ENCODE measurements around the gene MYO18A. TPM values are rescaled to one million over a fixed set of nuclear protein-coding genes. Genes with fewer than 3 reads are reported as not detected.

The MYO18A gene
- total RNA-seq, 4 donors from 2014 or later, result 526 to 1,058 (median 835) TPM

DNA sequence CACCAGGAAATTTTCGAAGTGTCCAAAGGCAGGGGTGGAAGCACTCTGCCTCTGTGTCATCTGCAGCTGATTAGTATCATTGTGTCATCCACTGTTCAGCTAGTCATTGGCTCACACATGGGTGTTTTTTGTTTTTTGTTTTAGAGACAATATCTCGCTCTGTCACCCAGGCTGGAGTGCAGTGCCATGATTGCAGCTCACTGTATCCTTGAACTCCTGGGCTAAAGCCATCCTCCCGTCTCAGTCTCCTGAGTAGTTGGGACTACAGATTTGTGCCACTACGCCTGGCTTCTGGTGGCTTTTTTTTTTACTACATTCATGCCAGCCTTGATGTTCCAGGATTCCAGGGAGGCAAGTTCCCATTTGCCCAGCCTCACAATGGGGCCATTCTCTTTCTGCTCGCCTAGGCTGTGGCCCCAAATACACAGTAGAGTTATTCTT is 32.5 kb upstream of the MYO18A start:
- no peak for ATAC-seq

DNA sequence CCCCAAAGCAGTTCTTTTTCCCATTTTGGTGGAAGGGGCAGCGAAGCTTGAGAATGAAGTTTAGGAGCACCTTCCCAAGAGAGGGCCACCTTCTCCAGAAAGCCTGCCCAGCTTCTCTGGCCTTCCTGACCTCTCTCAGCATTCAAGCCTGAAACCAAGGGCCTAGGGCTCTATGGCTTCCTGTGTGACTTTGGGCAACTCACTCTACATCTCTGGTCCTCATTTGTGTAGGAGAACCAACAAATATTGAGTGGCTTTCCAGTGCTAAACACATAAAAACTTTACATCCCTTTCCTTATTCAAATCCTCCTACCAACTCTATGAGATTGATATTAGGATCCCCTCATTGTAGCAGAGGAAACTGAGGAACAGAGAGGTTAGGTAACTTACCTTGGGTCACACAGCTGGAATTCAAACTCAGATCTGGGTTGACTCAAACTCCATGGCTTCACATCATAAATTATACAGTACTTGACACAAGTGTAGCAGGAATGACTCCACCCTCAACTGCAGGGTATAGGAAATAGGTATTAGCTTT is 32.0 kb upstream of the MYO18A start:
- TF ChIP-seq, protein P1, sequence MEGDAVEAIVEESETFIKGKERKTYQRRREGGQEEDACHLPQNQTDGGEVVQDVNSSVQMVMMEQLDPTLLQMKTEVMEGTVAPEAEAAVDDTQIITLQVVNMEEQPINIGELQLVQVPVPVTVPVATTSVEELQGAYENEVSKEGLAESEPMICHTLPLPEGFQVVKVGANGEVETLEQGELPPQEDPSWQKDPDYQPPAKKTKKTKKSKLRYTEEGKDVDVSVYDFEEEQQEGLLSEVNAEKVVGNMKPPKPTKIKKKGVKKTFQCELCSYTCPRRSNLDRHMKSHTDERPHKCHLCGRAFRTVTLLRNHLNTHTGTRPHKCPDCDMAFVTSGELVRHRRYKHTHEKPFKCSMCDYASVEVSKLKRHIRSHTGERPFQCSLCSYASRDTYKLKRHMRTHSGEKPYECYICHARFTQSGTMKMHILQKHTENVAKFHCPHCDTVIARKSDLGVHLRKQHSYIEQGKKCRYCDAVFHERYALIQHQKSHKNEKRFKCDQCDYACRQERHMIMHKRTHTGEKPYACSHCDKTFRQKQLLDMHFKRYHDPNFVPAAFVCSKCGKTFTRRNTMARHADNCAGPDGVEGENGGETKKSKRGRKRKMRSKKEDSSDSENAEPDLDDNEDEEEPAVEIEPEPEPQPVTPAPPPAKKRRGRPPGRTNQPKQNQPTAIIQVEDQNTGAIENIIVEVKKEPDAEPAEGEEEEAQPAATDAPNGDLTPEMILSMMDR (IDR thresholded peaks at IDR 0.05 in 4 of 5, conservative IDR thresholded peaks at IDR 0.05 in 1 of 5), result no peak
- no peak for TF ChIP-seq POLR2A (IDR thresholded peaks at IDR 0.05)
- DNase-seq, result no peak
- H3K36me3 ChIP-seq, result no peaks in the 10 kb centered on the region
- no peak for ATAC-seq
- no peak overlapping the region for H3K27ac ChIP-seq
- in situ Hi-C loops (cut with MboI; ENCODE audit: low sequenced_read_pairs in 4 of 4), result no loop called here
- H3K9me3 ChIP-seq, result no peaks in the 10 kb centered on the region
- no peaks in the 10 kb centered on the region for H3K27me3 ChIP-seq
- H3K4me3 ChIP-seq, result no peak overlapping the region
- intact Hi-C loops (cut with DNase I; ENCODE audit: low total_unique reads), result no loop called here
- H3K4me1 ChIP-seq, result peaks cover 0 to 4% of the 10 kb centered on the region in 2 donors

More for the DNA sequence above, 32.5 kb upstream of the MYO18A start:
- in situ Hi-C loops (cut with MboI; ENCODE audit: low sequenced_read_pairs in 4 of 4), result no loop called here
- TF ChIP-seq, protein P1 (IDR thresholded peaks at IDR 0.05 in 4 of 5, conservative IDR thresholded peaks at IDR 0.05 in 1 of 5), result no peak
- TF ChIP-seq POLR2A (IDR thresholded peaks at IDR 0.05), result no peak
- intact Hi-C loops (cut with DNase I; ENCODE audit: low total_unique reads), result no loop called here
- H3K27me3 ChIP-seq, result no peaks in the 10 kb centered on the region
- no peak overlapping the region for H3K4me3 ChIP-seq
- H3K36me3 ChIP-seq, result no peaks in the 10 kb centered on the region
- H3K9me3 ChIP-seq, result no peaks in the 10 kb centered on the region
- DNase-seq, result no peak
- no peak overlapping the region for H3K27ac ChIP-seq
- peaks cover 0 to 4% of the 10 kb centered on the region in 2 donors for H3K4me1 ChIP-seq

DNA sequence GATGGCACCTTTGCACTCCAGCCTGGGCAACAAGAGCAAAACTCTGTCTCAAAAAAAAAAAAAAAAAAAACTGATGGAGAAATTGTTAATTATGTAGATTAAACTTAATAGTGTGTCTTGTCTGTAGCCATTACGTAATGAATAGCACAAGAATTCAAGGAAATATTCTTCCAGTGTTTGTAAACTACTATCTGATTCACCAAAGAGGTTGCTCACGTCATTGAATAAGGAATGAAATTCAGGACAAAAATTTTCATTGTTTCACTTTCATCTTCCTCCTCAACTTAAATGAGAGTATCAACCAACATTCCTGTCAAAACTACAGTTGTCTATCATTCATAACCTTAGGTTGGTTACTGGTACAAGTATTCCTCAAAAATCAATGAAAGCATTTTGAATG is 30.7 kb upstream of the MYO18A start:
- ATAC-seq, result no peak
- Histone ChIP-seq H3K9me3 (no peaks in the 10 kb centered on the region), H3K4me3 (no peak overlapping the region), H3K27me3 (no peaks in the 10 kb centered on the region), H3K4me1 (peaks cover 0 to 4% of the 10 kb centered on the region in 2 donors), H3K27ac (no peak overlapping the region), H3K36me3 (no peaks in the 10 kb centered on the region)
- TF ChIP-seq POLR2A (IDR thresholded peaks at IDR 0.05), result no peak
- TF ChIP-seq, protein P1 (IDR thresholded peaks at IDR 0.05 in 4 of 5, conservative IDR thresholded peaks at IDR 0.05 in 1 of 5), result no peak
- intact Hi-C loops (cut with DNase I; ENCODE audit: low total_unique reads), result no loop called here
- in situ Hi-C loops (cut with MboI; ENCODE audit: low sequenced_read_pairs in 4 of 4), result no loop called here
- no peak for DNase-seq

DNA sequence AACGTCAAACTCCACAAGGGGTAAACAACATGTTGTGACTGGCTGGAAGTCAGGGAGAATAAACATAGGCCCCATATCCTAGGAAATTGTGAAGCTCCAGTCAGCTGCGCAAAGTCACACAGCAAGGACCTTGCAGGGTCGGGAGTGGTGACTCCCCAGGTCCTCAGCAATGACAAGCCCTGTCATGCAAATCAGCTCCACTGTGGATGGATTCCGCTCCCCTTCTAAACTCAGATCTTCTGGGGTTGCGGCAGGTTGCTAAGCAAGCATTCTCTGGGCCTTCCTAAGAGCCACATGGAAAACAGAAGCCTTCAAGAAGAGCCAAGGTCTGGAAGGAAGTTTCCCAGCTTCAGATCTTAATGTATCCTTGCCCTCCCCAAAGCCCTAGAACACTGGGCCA is 28.9 kb upstream of the MYO18A start:
- Histone ChIP-seq H3K4me1 (no peaks in the 10 kb centered on the region), H3K27ac (no peak overlapping the region), H3K4me3 (no peak overlapping the region), H3K27me3 (no peaks in the 10 kb centered on the region), H3K9me3 (no peaks in the 10 kb centered on the region), H3K36me3 (no peaks in the 10 kb centered on the region)
- intact Hi-C loops (cut with DNase I; ENCODE audit: low total_unique reads), result no loop called here
- no peak for TF ChIP-seq POLR2A (IDR thresholded peaks at IDR 0.05)
- TF ChIP-seq, protein P1 (IDR thresholded peaks at IDR 0.05 in 4 of 5, conservative IDR thresholded peaks at IDR 0.05 in 1 of 5), result no peak
- ATAC-seq (no peak), DNase-seq (no peak)
- in situ Hi-C loops (cut with MboI; ENCODE audit: low sequenced_read_pairs in 4 of 4), result no loop called here

DNA sequence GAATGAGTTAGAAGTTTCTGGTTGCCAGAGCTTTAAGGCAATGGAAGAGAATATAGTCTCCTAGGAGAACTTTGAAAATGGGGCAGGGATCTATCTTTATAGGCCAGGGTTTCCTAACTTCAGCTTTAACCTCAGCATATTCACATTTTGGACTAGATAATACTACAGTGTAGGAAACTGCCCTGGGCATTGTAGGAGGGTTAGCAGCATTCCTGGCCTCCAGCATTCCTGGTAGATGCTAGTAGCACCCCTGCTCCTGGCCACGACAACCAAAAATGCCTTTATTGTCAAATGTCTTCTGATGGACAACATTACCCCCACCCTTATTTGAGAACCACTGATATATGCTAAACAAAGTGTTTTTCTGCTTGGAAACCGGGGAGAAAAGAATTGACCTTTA is 27.8 kb upstream of the MYO18A start:
- no peaks in the 10 kb centered on the region for H3K4me1 ChIP-seq
- ATAC-seq (no peak), DNase-seq (no peak)
- TF ChIP-seq POLR2A (IDR thresholded peaks at IDR 0.05), result no peak
- TF ChIP-seq, protein P1 (IDR thresholded peaks at IDR 0.05 in 4 of 5, conservative IDR thresholded peaks at IDR 0.05 in 1 of 5), result no peak
- intact Hi-C loops (cut with DNase I; ENCODE audit: low total_unique reads) (no loop called here), in situ Hi-C loops (cut with MboI; ENCODE audit: low sequenced_read_pairs in 4 of 4) (no loop called here)
- H3K4me3 ChIP-seq, result no peak overlapping the region
- no peaks in the 10 kb centered on the region for H3K27me3 ChIP-seq
- H3K36me3 ChIP-seq, result no peaks in the 10 kb centered on the region
- no peak overlapping the region for H3K27ac ChIP-seq
- no peaks in the 10 kb centered on the region for H3K9me3 ChIP-seq

Data from gastrocnemius medialis (tissue), 4 donors.